Mesenchymal stem cell (in vitro differentiated cells and primary cell): ENCODE results near the gene NEK5.

ENCODE experiments used
- DNase-seq: peaks from one replicate; pipeline ENCODE4 v3.0.0-alpha.2; 2013
- H2AFZ ChIP-seq: one replicate; pipeline ENCODE4 v1.6.1; 2013; ENCODE audit warnings: low read depth, mild to moderate bottlenecking, control low read depth, inconsistent platforms, low read length, moderate library complexity
- H2AK5ac ChIP-seq: 2 replicates; pipeline ENCODE4 v1.6.1; 2013; ENCODE audit warnings: low read length, moderate library complexity, mild to moderate bottlenecking, inconsistent platforms; ENCODE audit not compliant: severe bottlenecking
- H2BK120ac ChIP-seq: one replicate; pipeline ENCODE4 v1.6.1; 2013; ENCODE audit warnings: low read depth, mild to moderate bottlenecking, inconsistent platforms, low read length, moderate library complexity
- H2BK12ac ChIP-seq, 2 experiments: one replicate each; pipeline ENCODE4 v1.6.1; 2013; ENCODE audit warnings: inconsistent platforms in 2 of 2, low read length in 2 of 2, mild to moderate bottlenecking in 2 of 2, moderate library complexity in 2 of 2, control low read depth in 1 of 2
- H2BK15ac ChIP-seq: one replicate; pipeline ENCODE4 v1.6.1; 2013; ENCODE audit warnings: mild to moderate bottlenecking, low read depth, inconsistent platforms; ENCODE audit not compliant: poor library complexity, severe bottlenecking
- H2BK5ac ChIP-seq: 2 replicates; pipeline ENCODE4 v1.6.1; 2013; ENCODE audit warnings: low read depth, mild to moderate bottlenecking, low read length, control low read depth, inconsistent platforms; ENCODE audit not compliant: poor library complexity, severe bottlenecking
- H3K14ac ChIP-seq, 2 experiments: one replicate each; pipeline ENCODE4 v1.6.1; 2013; ENCODE audit warnings: inconsistent platforms in 2 of 2, low read length in 2 of 2, control low read depth in 1 of 2, mild to moderate bottlenecking in 1 of 2, moderate library complexity in 1 of 2
- H3K18ac ChIP-seq, 2 experiments: one replicate each; pipeline ENCODE4 v1.6.1; 2013; ENCODE audit warnings: inconsistent platforms in 2 of 2, low read length in 2 of 2, control low read depth in 1 of 2, low read depth in 1 of 2, mild to moderate bottlenecking in 1 of 2
- H3K23ac ChIP-seq, 2 experiments: one replicate each; pipeline ENCODE4 v1.6.1; 2013; ENCODE audit warnings: inconsistent platforms in 2 of 2, low read length in 2 of 2, mild to moderate bottlenecking in 2 of 2, moderate library complexity in 2 of 2, control low read depth in 1 of 2
- H3K27ac ChIP-seq: 2 replicates; pipeline ENCODE4 v1.5.1; 2013; ENCODE audit warnings: mild to moderate bottlenecking, moderate library complexity, low read length, control low read depth, inconsistent platforms; ENCODE audit not compliant: poor library complexity, severe bottlenecking
- H3K27me3 ChIP-seq, 2 experiments: 2 replicates each; pipeline versions ENCODE4 v1.6.1 to v1.7.0; 2013; ENCODE audit warnings: low read length in 2 of 2, mild to moderate bottlenecking in 2 of 2, moderate library complexity in 2 of 2, control low read depth in 1 of 2, inconsistent platforms in 1 of 2; ENCODE audit not compliant: control insufficient read depth in 1 of 2, insufficient read depth in 1 of 2
- H3K36me3 ChIP-seq, 2 experiments: 2 replicates each; pipeline versions ENCODE4 v1.6.1 to v1.7.0; 2013; ENCODE audit warnings: low read length in 2 of 2, control low read depth in 1 of 2, inconsistent platforms in 1 of 2, low read depth in 1 of 2, mild to moderate bottlenecking in 1 of 2; ENCODE audit not compliant: insufficient read depth in 2 of 2, control insufficient read depth in 1 of 2
- H3K4ac ChIP-seq, 2 experiments: one replicate each; pipeline ENCODE4 v1.6.1; 2013; ENCODE audit warnings: inconsistent platforms in 2 of 2, low read length in 2 of 2, mild to moderate bottlenecking in 2 of 2, moderate library complexity in 2 of 2, control low read depth in 1 of 2, low read depth in 1 of 2
- H3K4me1 ChIP-seq: 2 replicates; pipeline ENCODE4 v1.6.1; 2013; ENCODE audit warnings: low read depth, low read length, control low read depth; ENCODE audit not compliant: control insufficient read depth, insufficient read depth
- H3K4me2 ChIP-seq: 2 replicates; pipeline ENCODE4 v1.6.1; 2013; ENCODE audit warnings: low read length, mild to moderate bottlenecking, inconsistent platforms; ENCODE audit not compliant: poor library complexity, severe bottlenecking
- H3K4me3 ChIP-seq, 2 experiments: 2 replicates each; pipeline versions ENCODE4 v1.5.1 to v1.7.0; 2013; ENCODE audit warnings: low read length in 2 of 2, mild to moderate bottlenecking in 2 of 2, control low read depth in 1 of 2, low read depth in 1 of 2; ENCODE audit not compliant: insufficient read depth in 1 of 2
- H3K79me1 ChIP-seq: replicated peaks from 2 replicates; pipeline ENCODE4 v1.6.1; 2013; ENCODE audit warnings: mild to moderate bottlenecking, control low read depth, low read length, inconsistent platforms; ENCODE audit not compliant: poor library complexity, severe bottlenecking
- H3K9ac ChIP-seq: 2 replicates; pipeline ENCODE4 v1.7.0; 2013; ENCODE audit warnings: mild to moderate bottlenecking, low read length, moderate library complexity
- H3K9me3 ChIP-seq: 2 replicates; pipeline ENCODE4 v1.7.0; 2013; ENCODE audit warnings: mild to moderate bottlenecking, low read length; ENCODE audit not compliant: control insufficient read depth
- H4K8ac ChIP-seq: one replicate; pipeline ENCODE4 v1.6.1; 2013; ENCODE audit warnings: inconsistent platforms, mild to moderate bottlenecking, low read length, moderate library complexity
- H4K91ac ChIP-seq: one replicate; pipeline ENCODE4 v1.6.1; 2013; ENCODE audit warnings: mild to moderate bottlenecking, low read length, inconsistent platforms
- WGBS: methylation state at CpG from one replicate; pipeline ENCODE4 v1.1.7; 2013; ENCODE audit warnings: mixed read lengths; 5-methylcytosine and 5-hydroxymethylcytosine counted together

The NEK5 gene

GRCh38 chr13:52053460-52053859 is 75.4 kb downstream of the NEK5 start:
- Histone ChIP-seq H3K23ac (no peak overlapping the region), H3K18ac (no peak overlapping the region), H3K79me1 (no peaks in the 10 kb centered on the region), H3K4me2 (no peak overlapping the region), H3K14ac (no peak overlapping the region), H3K4ac (no peak overlapping the region), H3K4me3 (no peak overlapping the region), H2BK5ac (no peak overlapping the region), H3K27me3 (no peaks in the 10 kb centered on the region), H2BK120ac (no peak overlapping the region), H3K36me3 (no peaks in the 10 kb centered on the region), H2BK12ac (no peak overlapping the region), H3K9ac (no peak overlapping the region), H2BK15ac (no peak overlapping the region), H2AFZ (no peak overlapping the region), H3K9me3 (peaks cover 2% of the 10 kb centered on the region), H4K91ac (no peak overlapping the region), H4K8ac (no peak overlapping the region), H3K27ac (no peak overlapping the region), H3K4me1 (no peaks in the 10 kb centered on the region), H2AK5ac (no peak overlapping the region)
- 29% methylated on average over 4 of the region's 4 CpGs for WGBS
- DNase-seq, result peak; percentile 6

- no peak overlapping the region for H3K4me2 ChIP-seq
- H3K4ac ChIP-seq, result no peak overlapping the region
- no peak overlapping the region for H4K8ac ChIP-seq
- H3K9me3 ChIP-seq, result peaks cover 2% of the 10 kb centered on the region
- no peaks in the 10 kb centered on the region for H3K4me1 ChIP-seq
- no peak overlapping the region for H2BK120ac ChIP-seq
- H2BK5ac ChIP-seq, result no peak overlapping the region
- H3K27ac ChIP-seq, result no peak overlapping the region
- H2BK12ac ChIP-seq, result no peak overlapping the region
- no peak overlapping the region for H3K14ac ChIP-seq
- no peaks in the 10 kb centered on the region for H3K79me1 ChIP-seq
- H3K18ac ChIP-seq, result no peak overlapping the region
- H2BK15ac ChIP-seq, result no peak overlapping the region
- H3K27me3 ChIP-seq, result no peaks in the 10 kb centered on the region
- no peaks in the 10 kb centered on the region for H3K36me3 ChIP-seq
- no peak overlapping the region for H2AK5ac ChIP-seq
- H3K9ac ChIP-seq, result no peak overlapping the region
- H3K4me3 ChIP-seq, result no peak overlapping the region
- DNase-seq, result no peak
- no peak overlapping the region for H2AFZ ChIP-seq
- WGBS, result 82% methylated on average over 7 of the region's 7 CpGs
- no peak overlapping the region for H4K91ac ChIP-seq
- H3K23ac ChIP-seq, result no peak overlapping the region
Measured at GRCh38 chr13:52051400-52051799, 77.5 kb downstream of the NEK5 start.

- no peak overlapping the region for H2BK12ac ChIP-seq
- H3K9me3 ChIP-seq, result peaks cover 2% of the 10 kb centered on the region
- WGBS, result 82% methylated on average over 2 of the region's 2 CpGs
- H4K91ac ChIP-seq, result no peak overlapping the region
- H2BK120ac ChIP-seq, result no peak overlapping the region
- no peak overlapping the region for H3K18ac ChIP-seq
- no peak for DNase-seq
- no peaks in the 10 kb centered on the region for H3K36me3 ChIP-seq
- no peak overlapping the region for H3K23ac ChIP-seq
- H3K14ac ChIP-seq, result no peak overlapping the region
- no peak overlapping the region for H3K27ac ChIP-seq
- no peak overlapping the region for H3K4me3 ChIP-seq
- no peaks in the 10 kb centered on the region for H3K4me1 ChIP-seq
- H2AK5ac ChIP-seq, result no peak overlapping the region
- no peak overlapping the region for H4K8ac ChIP-seq
- no peak overlapping the region for H3K4me2 ChIP-seq
- no peaks in the 10 kb centered on the region for H3K27me3 ChIP-seq
- H2BK15ac ChIP-seq, result no peak overlapping the region
- H3K9ac ChIP-seq, result no peak overlapping the region
- no peak overlapping the region for H2AFZ ChIP-seq
- H3K4ac ChIP-seq, result no peak overlapping the region
- H2BK5ac ChIP-seq, result no peak overlapping the region
- H3K79me1 ChIP-seq, result no peaks in the 10 kb centered on the region
Measured at GRCh38 chr13:52048516-52048915, 80.4 kb downstream of the NEK5 start.

- Histone ChIP-seq H3K27ac (no peak overlapping the region), H4K8ac (no peak overlapping the region), H3K27me3 (no peaks in the 10 kb centered on the region), H3K4me2 (no peak overlapping the region), H3K79me1 (no peaks in the 10 kb centered on the region), H3K23ac (no peak overlapping the region), H3K36me3 (no peaks in the 10 kb centered on the region), H2BK120ac (no peak overlapping the region), H4K91ac (no peak overlapping the region), H2BK5ac (no peak overlapping the region), H3K9me3 (no peaks in the 10 kb centered on the region), H2BK15ac (no peak overlapping the region), H3K4me3 (no peak overlapping the region), H3K14ac (no peak overlapping the region), H2BK12ac (no peak overlapping the region), H2AK5ac (no peak overlapping the region), H3K4me1 (no peaks in the 10 kb centered on the region), H3K18ac (no peak overlapping the region), H3K9ac (no peak overlapping the region), H2AFZ (no peak overlapping the region), H3K4ac (no peak overlapping the region)
- DNase-seq, result no peak
- 94% methylated on average over 3 of the region's 3 CpGs for WGBS
Measured at GRCh38 chr13:52047463-52047862, 81.4 kb downstream of the NEK5 start.
